Measurements from ENCODE around the gene AFAP1. TPM values are rescaled to one million over a fixed set of nuclear protein-coding genes. Genes with fewer than 3 reads are reported as not detected.

Gene AFAP1
- total and polyA plus RNA-seq, 2 of the 8 experiments (the other 6 are each of a cell fraction or from before 2014, with no cell fraction given), result 3.6 to 18.2 TPM

- no peak for TF ChIP-seq CHD7 (IDR thresholded peaks at IDR 0.05; ENCODE audit: insufficient replicate concordance, low read length)
- no peak for TF ChIP-seq SAP30 (IDR thresholded peaks at IDR 0.05; ENCODE audit: insufficient read depth, insufficient replicate concordance, low read length)
- TF ChIP-seq CEBPB (IDR thresholded peaks at IDR 0.05; ENCODE audit: low read depth, low read length), result no peak
- no peak for TF ChIP-seq BACH1 (IDR thresholded peaks at IDR 0.05; ENCODE audit: low read length)
- TF ChIP-seq RXRA (IDR thresholded peaks at IDR 0.05; ENCODE audit: insufficient read depth, low read depth, low read length), result no peak
- TF ChIP-seq SIN3A (conservative IDR thresholded peaks at IDR 0.05 in 1 of 2, IDR thresholded peaks at IDR 0.05 in 1 of 2; ENCODE audit: low read depth in 1 of 2, low read length in 2 of 2), result no peak
- no peak for TF ChIP-seq RNF2 (IDR thresholded peaks at IDR 0.05; ENCODE audit: borderline replicate concordance, low read depth, low read length, missing control alignments, poor library complexity, severe bottlenecking)
- TF ChIP-seq BCL11A (IDR thresholded peaks at IDR 0.05; ENCODE audit: low read depth in 2 of 2, low read length in 2 of 2), result no peak
- TF ChIP-seq TEAD4 (IDR thresholded peaks at IDR 0.05; ENCODE audit: low read depth, low read length), result no peak
Measured at GRCh38 chr4:7735395-7735794, 204.3 kb downstream of the AFAP1 start (continued).

All from H1 (cell line).